Ramos (cell line): ENCODE data around the gene PEX14.

ENCODE experiments used
- in situ Hi-C: fragments of 300-500 bp; cut with MboI; formaldehyde crosslinking; loops from one replicate; pipeline ENCODE4 v1.14.3; 2022; ENCODE audit warnings: low sequenced_read_pairs; ENCODE audit not compliant: unreplicated experiment

Gene PEX14

DNA sequence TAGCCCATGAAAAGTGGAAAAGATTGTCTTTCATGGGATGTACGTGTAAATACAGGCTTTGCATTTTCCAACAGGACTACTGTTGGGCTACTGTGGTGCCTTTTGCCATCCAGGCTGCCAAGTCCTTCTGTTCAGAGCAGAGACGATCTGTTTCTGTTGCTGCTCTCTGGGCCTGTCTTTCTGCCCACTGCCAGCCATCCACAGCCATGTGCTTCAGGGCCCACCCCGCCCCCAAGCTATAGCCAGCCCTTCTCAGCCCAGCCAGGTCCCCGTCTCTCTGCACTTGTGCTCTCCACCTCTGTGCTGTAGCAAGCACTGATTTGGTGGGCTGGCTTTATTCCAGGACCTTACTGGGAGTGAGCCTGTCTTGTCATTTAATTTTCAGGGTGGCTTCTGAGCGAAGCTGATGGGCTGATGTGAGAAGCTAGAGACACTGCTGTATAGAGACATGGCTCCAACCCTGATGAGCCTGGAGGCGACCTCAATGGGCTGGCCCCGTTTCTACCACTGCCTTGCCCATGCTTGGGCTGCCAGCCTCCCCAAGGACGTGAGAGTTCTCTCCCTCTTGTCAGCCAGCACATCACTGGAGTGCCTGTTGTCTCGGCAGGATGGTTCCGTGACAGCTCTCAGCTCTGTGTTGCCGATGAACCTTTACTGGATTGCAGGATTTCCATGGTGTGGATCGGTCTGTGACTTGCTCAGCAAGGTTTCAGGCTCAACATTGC, 137.8 kb downstream of the PEX14 start:
- in situ Hi-C loops = no loop called here

DNA sequence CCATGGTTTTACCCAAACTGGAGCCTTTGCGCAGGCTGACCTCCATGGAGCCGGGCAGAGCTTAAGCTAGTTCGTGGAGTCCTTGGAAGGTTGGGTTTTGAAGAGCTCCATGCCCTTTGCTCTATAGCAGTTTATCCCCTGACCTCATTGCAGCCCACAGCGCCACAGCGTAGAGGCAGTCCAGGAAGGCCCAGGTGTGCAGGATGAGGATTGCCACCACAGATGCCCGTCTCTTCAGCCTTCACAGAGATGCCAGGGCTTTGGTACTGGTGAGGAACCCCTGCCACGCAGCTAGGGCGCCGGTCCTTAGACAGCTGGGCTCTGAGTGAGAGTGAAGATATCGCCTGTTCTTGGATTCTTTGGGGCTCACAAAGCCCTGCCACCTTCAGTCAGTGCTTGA, 138.6 kb downstream of the PEX14 start:
- in situ Hi-C loops = no loop called here

DNA sequence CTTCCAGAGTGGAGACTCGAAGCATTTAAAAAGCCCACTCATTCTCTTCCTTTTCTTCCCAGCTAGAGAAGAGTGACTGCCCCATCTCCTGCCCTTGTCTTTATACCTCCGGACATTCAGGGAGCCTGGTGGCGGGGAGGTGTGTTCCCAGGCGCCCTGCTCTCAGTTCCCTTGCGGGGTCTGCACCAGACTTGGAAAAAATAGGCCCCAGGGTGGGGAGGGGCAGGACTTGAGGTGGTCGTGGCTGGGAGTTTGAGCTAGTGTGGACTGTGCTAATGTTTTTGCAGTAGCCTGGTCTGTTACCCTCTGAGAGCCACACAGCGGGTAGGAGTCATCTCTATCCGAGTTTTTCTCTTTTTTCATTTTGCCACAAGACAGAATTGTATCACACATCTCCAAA, 139.1 kb downstream of the PEX14 start:
- in situ Hi-C loops = no loop called here

- in situ Hi-C loops = no loop called here
Observed at GRCh38 chr1:10614377-10615225, 139.9 kb downstream of the PEX14 start.

DNA sequence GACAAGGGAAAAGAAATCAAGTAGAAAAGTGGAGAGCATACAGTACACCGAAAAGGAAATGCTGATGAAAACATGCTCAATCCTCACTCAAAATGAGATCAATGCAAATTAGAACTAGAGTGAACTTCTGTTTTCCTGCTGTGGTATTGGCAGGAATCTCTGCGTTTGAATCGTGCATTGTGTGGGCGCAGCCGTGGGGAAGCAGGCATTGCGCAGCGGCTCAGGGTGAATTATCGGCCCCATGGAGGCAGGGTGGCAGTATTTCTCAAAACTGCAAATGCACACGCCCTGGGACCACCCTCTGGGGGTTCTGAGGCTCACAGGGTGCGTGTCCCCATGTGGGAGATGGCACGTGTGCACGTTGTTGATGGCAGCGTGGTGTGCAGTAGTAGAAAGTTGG, 140.6 kb downstream of the PEX14 start:
- in situ Hi-C loops = no loop called here

GRCh38 chr1:10615932-10616671, 141.4 kb downstream of the PEX14 start:
- in situ Hi-C loops = no loop called here

- in situ Hi-C loops = no loop called here
Observed at GRCh38 chr1:10616696-10617095, 141.9 kb downstream of the PEX14 start.

DNA sequence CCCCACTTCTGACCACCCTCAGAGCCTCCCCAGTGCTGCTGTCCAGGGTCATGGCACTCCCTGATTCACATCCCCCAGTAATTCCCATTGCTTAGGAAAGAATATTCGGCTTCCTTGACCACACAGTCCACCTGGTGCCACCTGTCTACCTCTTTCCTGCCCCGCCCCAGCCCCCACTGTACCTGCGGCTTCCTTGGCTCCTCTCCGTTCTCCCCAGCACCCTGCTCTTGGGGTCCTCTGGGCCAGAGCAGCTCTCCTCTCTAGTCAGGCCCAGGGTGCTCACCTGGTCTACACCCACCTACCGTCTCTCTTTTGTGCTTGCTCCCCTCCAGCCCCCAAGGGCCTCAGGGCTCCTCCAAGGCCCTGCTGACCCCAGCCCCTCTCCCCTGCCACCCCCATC, 142.6 kb downstream of the PEX14 start:
- in situ Hi-C loops = no loop called here

DNA sequence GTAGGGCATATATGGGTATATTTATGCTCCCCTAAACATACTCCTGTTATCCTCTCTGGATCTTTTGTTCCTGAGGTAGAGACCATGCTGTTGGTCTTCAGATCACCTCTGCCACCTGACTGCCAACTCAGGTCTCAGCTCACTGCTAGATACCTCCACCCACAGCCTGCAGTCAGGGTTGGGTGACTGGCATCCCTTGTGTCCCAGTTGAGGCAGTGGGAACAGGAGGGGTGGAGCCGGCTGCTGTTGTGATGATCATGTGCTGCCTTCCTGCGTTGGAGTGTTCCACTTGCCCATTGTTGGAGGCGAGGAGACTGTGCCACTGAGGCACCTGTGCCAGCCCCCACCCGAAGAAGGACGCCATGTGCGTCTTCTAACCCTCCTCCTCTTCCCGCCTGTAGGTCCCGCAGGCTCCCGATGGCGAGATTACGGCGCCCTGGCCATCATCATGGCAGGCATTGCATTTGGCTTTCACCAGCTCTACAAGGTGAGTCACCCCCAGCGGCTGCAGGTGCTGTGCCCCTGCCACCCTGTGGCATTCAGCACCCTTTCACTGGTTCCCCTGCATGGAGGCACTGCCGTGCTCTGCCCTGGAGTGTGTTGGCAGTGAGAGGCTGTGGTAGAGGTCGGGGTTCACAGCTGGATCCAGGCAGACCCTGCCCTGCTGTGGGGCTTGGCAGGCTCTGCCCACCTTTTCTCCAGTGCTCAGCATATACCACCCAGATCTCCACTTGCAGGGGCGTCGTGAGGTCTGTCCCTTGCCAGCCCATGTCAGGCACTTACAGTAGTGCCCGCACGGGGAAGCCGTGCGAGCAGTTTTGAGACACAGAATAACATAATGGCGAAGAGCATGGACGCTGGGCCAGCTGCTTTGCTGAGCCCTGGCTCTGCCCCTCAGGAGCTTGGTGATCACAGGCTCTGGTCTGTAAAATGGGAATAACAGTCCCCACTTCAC, 143.5 kb downstream of the PEX14 start:
- in situ Hi-C loops = no loop called here

- in situ Hi-C loops = no loop called here
Observed at GRCh38 chr1:10620776-10621175, 146.0 kb downstream of the PEX14 start.

- in situ Hi-C loops = no loop called here
Observed at GRCh38 chr1:10621906-10622305, 147.2 kb downstream of the PEX14 start.

- in situ Hi-C loops = no loop called here
Observed at GRCh38 chr1:10622910-10623685, 148.3 kb downstream of the PEX14 start.

DNA sequence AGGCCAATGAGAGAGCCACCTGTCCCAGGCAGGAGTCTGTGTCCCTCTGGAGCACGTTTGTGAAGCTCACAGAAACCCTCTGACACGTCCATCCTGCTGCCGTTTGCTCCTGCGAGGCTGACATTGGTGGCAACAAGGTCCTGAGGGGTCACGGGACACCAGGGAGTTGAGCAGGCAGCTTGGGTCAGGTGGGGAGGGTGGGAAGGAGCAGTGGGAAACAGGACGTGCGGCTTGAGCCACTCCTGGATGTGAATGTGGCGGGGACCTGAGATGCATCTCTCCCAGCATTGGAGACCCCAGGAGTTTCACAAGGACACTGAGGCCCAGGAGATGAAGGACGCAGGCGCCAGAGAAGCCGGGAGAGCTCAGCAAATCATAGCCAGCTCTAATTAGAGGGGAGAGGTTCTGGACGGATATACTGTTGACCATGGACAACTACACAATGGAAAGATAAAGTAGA, 149.0 kb downstream of the PEX14 start:
- in situ Hi-C loops = no loop called here

GRCh38 chr1:10624256-10625050, 149.7 kb downstream of the PEX14 start:
- in situ Hi-C loops = no loop called here

DNA sequence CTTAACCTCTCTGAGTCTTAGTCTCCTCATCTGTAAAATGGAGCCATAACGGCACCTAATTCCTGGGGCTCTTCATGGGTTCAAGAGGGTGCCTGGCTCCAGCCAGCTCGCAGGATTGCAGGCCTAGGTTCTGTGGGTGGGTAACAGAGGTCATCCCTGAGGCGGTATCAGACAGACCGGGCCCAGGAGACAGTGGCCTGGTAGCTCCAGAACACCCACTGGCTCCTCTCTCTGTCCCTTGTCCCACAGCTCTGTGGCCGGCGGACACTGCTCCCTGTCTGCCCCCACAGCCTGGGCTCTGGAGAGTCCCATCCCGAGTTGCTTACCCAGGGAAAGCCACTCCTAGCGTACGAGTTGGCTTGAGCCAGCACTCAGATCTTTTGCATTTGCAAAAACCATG, 150.3 kb downstream of the PEX14 start:
- in situ Hi-C loops = no loop called here

GRCh38 chr1:10625554-10625953, 150.8 kb downstream of the PEX14 start:
- in situ Hi-C loops = no loop called here

DNA sequence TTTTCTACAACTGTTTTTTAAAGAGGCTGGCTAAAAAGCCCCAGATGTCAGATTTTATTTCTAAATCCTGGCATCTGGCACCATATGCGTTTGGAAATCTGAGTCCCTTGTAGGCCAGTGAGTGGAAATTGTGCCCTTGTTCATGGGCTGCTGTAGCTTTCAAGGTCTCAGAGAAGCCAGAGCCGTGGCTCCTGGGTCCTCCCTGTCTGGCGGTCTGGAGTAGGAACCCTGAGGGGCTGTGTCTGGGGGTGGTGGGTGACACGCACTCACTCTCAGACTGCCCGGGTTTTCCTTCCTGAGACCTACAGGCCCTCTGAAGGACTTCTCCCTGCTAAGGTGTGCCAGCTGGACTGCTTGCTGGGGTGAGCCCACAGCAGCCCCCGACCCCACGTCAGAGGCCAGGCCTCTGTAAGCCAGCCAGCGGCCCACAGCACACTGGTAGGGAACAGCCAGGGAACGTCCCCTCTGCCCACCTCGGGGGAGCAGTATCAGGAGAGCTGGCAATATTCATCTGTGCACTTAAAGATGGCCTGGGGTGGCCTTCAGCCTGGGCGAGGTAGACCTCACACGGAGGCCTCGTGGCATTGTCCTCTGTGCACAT, 151.5 kb downstream of the PEX14 start:
- in situ Hi-C loops = no loop called here
